ENCODE results near the gene TBXAS1.

TBXAS1 gene

GRCh38 chr7:139932531-139932930 is 103.5 kb downstream of the TBXAS1 start:
- no peak overlapping the region for H3K4me3 ChIP-seq (ENCODE audit: low read depth, low read length)
- ChIA-PET POLR2A (interaction anchor here (0.6 kb wide), 1 partner anchor 1701 kb away, joined by 3 read pairs; no protein-coding TSS in a partner anchor), CTCF (interaction anchor here (0.6 kb wide), 1 partner anchor 306 kb away, joined by 3 read pairs; no protein-coding TSS in a partner anchor)
- H3K36me3 ChIP-seq (ENCODE audit: control insufficient read depth in 2 of 2, insufficient read depth in 1 of 2, low read length in 2 of 2), result no peaks in the 10 kb centered on the region
- H3K4me1 ChIP-seq (ENCODE audit: control insufficient read depth, insufficient read depth, low read length), result no peaks in the 10 kb centered on the region
- H3K9me3 ChIP-seq (ENCODE audit: control insufficient read depth, insufficient read depth, low read depth, low read length), result no peaks in the 10 kb centered on the region
- no peak overlapping the region for H3K27ac ChIP-seq (ENCODE audit: extremely low read depth, low read depth, low read length)
- no peak for TF ChIP-seq ZNF18 (tag by site-specific recombination; IDR thresholded peaks at IDR 0.05)
- TF ChIP-seq ZNF292 (tag by site-specific recombination; IDR thresholded peaks at IDR 0.05; ENCODE audit: borderline replicate concordance, low read depth), result no peak
- TF ChIP-seq ZNF488 (tag by site-specific recombination; IDR thresholded peaks at IDR 0.05), result no peak
- TF ChIP-seq IKZF3 (tag by site-specific recombination; IDR thresholded peaks at IDR 0.05), result no peak
- no peak for TF ChIP-seq ZNF426 (tag by site-specific recombination; IDR thresholded peaks at IDR 0.05)
- no peak for TF ChIP-seq ZNF624 (tag by site-specific recombination; IDR thresholded peaks at IDR 0.05)
- TF ChIP-seq ZNF518A (tag by site-specific recombination; conservative IDR thresholded peaks at IDR 0.05; ENCODE audit: low read depth), result no peak
- TF ChIP-seq KLF9 (tag by site-specific recombination; IDR thresholded peaks at IDR 0.05; ENCODE audit: low read depth), result no peak
- no peak for TF ChIP-seq ZNF394 (tag by site-specific recombination; IDR thresholded peaks at IDR 0.05; ENCODE audit: borderline replicate concordance)
- no peak for TF ChIP-seq ZNF600 (tag by site-specific recombination; IDR thresholded peaks at IDR 0.05)

GRCh38 chr7:139936760-139937310 is 107.8 kb downstream of the TBXAS1 start:
- H3K4me3 ChIP-seq (ENCODE audit: low read depth, low read length), result no peak overlapping the region
- H3K27ac ChIP-seq (ENCODE audit: extremely low read depth, low read depth, low read length), result no peak overlapping the region
- TF ChIP-seq ZNF16 (tag by site-specific recombination; IDR thresholded peaks at IDR 0.05; ENCODE audit: low read depth) (no peak), PRDM1 (tag by site-specific recombination; IDR thresholded peaks at IDR 0.05) (no peak), ZNF639 (tag by site-specific recombination; IDR thresholded peaks at IDR 0.05) (no peak)
- H3K4me1 ChIP-seq (ENCODE audit: control insufficient read depth, insufficient read depth, low read length), result no peaks in the 10 kb centered on the region
- ChIA-PET POLR2A (no interaction called here), CTCF (interaction anchor here (1.1 kb wide), 1 partner anchor 66 kb away, joined by 5 read pairs; no protein-coding TSS in a partner anchor)
- H3K36me3 ChIP-seq (ENCODE audit: control insufficient read depth in 2 of 2, insufficient read depth in 1 of 2, low read length in 2 of 2), result no peaks in the 10 kb centered on the region
- H3K9me3 ChIP-seq (ENCODE audit: control insufficient read depth, insufficient read depth, low read depth, low read length), result no peaks in the 10 kb centered on the region
